GM20000 (cell line): Measurements from ENCODE around the gene SLC13A4.

ENCODE experiments used
- DNase-seq: peaks from one replicate; pipeline ENCODE4 v3.0.0; 2012; ENCODE audit warnings: low spot score
- CTCF ChIP-seq: IDR thresholded peaks from 2 replicates; pipeline ENCODE4 v1.5.1; 2012; ENCODE audit warnings: mild to moderate bottlenecking, control low read depth; ENCODE audit errors: extremely low read depth, missing control alignments

SLC13A4 gene

GRCh38 chr7:135736586-135737305, 8.8 kb upstream of the SLC13A4 start:
- no peak for TF ChIP-seq CTCF
- DNase-seq, result no peak

- no peak for TF ChIP-seq CTCF
- no peak for DNase-seq
These were observed 6.3 kb upstream of the SLC13A4 start for GRCh38 chr7:135734343-135734689.

DNA sequence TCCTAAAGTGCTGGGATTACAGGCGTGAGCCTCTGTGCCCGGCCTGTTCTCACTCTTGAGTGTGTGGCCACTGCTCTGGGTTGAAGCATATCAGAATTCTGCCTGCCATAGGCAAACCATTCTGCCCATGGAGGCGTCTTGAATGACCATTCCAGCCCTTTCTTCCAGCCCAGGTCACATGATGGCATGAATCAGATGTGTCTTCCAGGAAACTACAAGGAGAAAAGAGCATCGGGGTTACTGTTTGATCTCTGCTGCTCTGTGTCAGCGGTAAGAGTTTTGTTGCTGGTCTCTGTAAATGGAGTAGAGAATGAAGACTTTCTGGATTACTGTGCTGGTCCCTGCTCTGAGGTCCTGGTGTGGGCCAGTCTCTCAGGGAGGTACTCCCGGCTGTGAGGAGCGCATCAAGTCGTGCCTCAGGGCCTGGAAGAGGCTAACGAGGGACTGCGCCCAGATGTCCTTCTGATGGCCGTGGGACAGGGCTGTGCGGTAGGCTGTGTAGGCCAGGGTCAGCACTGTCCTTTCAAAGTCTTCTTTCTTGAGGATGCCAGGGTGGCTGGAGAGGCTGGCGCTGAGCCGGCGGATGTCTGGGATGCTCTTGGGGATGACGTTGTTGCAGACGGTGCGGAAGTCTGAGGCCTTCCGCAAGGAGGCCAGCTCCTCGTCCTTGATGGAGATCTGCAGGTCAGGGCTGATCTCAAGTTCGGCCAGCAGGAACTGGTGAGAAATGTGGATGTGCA, 5.8 kb upstream of the SLC13A4 start:
- DNase-seq, result no peak
- no peak for TF ChIP-seq CTCF

- DNase-seq, result no peak
- no peak for TF ChIP-seq CTCF
These were observed 3.1 kb upstream of the SLC13A4 start for GRCh38 chr7:135731131-135731530.

DNA sequence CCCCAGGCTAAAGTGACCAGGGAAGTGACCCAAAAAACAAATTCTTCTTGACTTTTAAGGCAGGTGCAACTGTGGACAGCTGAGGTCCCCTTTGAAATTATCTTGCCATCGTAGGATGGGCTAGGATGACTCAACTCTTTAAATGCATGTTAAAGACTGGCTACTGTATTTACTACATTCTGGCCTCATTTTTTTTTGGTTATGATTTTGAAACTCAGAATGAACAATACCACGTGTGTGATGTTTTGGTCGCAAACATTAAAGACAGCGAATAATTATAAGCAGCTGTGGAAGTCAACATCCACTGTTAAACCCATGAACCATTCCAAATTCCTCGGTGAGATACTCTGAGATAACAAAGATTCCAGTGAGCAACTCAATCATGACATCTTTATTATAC, 1.2 kb upstream of the SLC13A4 start:
- TF ChIP-seq CTCF, result no peak
- DNase-seq, result no peak

- TF ChIP-seq CTCF, result no peak
- no peak for DNase-seq
These were observed 894 bp downstream of the SLC13A4 start for GRCh38 chr7:135726911-135727673.

- DNase-seq, result no peak
- no peak for TF ChIP-seq CTCF
These were observed 1.7 kb downstream of the SLC13A4 start for GRCh38 chr7:135726276-135726788.
